Adrenal gland (tissue), 5 donors: ENCODE data around the gene CA10.

Experiments used
- CTCF ChIP-seq, 6 experiments: fragments of 450-650 bp in 4 of 6; fragments of 200-600 bp in 2 of 6; sonication (generic) in 1 of 6; IDR thresholded peaks; 1 replicate in 5 of 6; 2 replicates in 1 of 6; pipeline versions ENCODE4 v1.5.1 to v1.8.0; 2016 to 2021; ENCODE audit warnings: antibody characterized with exemption in 6 of 6, mild to moderate bottlenecking in 2 of 6, moderate library complexity in 1 of 6
- POLR2A ChIP-seq, 2 donors: fragments of 450-650 bp; IDR thresholded peaks; one replicate each; pipeline ENCODE4 v1.6.1; 2017; ENCODE audit warnings: antibody characterized with exemption in 2 of 2, mild to moderate bottlenecking in 2 of 2, moderate library complexity in 1 of 2
- donor health status: DM: no; HTN: no; CAD: no.

GRCh38 chr17:52041123-52041617 is 117.3 kb downstream of the CA10 start:
- no peak for TF ChIP-seq CTCF (IDR thresholded peaks at IDR 0.05)
- TF ChIP-seq POLR2A (IDR thresholded peaks at IDR 0.05) = no peak
